WTC11 (cell line): ENCODE measurements around the gene PLPPR3. TPM values are rescaled to one million over a fixed set of nuclear protein-coding genes. Genes with fewer than 3 reads are reported as not detected.

ENCODE experiments used
- ATAC-seq: fragments of 200-7000 bp; cut with Tn5 transposase; 2 replicates; pipeline ENCODE4 v1.10.0; 2021; ENCODE audit warnings: mild to moderate bottlenecking, moderate library complexity
- CTCF ChIA-PET: fragments of 300-600 bp; sonication (Branson Sonifier 250); formaldehyde crosslinking; loops from one replicate; lab custom pipeline; 2021; ENCODE audit warnings: antibody characterized with exemption; lab: Charles Lee
- POLR2A ChIA-PET: fragments of 350-600 bp; sonication (Branson Sonifier 250); formaldehyde crosslinking; loops from one replicate; lab custom pipeline; 2021; ENCODE audit warnings: antibody characterized with exemption; lab: Charles Lee
- DNase-seq: peaks from one replicate; pipeline ENCODE4 v3.0.0; 2021; ENCODE audit warnings: low spot score
- H3K27ac Mint-ChIP-seq: 2 replicates; pipeline ENCODE4 v1.8.0; 2021; ENCODE audit warnings: mixed read lengths
- H3K27me3 Mint-ChIP-seq: 2 replicates; pipeline ENCODE4 v1.8.0; 2021; ENCODE audit warnings: low read depth, mild to moderate bottlenecking, moderate library complexity, mixed read lengths
- H3K36me3 Mint-ChIP-seq: 2 replicates; pipeline ENCODE4 v1.8.0; 2021; ENCODE audit warnings: mixed read lengths
- H3K4me1 Mint-ChIP-seq: 2 replicates; pipeline ENCODE4 v1.8.0; 2022; ENCODE audit warnings: mixed read lengths
- H3K4me3 Mint-ChIP-seq: 2 replicates; pipeline ENCODE4 v1.8.0; 2021; ENCODE audit warnings: mild to moderate bottlenecking, moderate library complexity, mixed read lengths
- H3K9me3 Mint-ChIP-seq: 2 replicates; pipeline ENCODE4 v1.8.0; 2021; ENCODE audit warnings: mixed read lengths
- ATF3 ChIP-seq: sonication (generic); formaldehyde crosslinking; conservative IDR thresholded peaks from 2 replicates; pipeline ENCODE4 v1.8.1; 2022; ENCODE audit warnings: mild to moderate bottlenecking, missing genetic modification reagents
- E2F1 ChIP-seq: sonication (generic); formaldehyde crosslinking; IDR thresholded peaks from 2 replicates; pipeline ENCODE4 v1.8.0; 2022; ENCODE audit warnings: mild to moderate bottlenecking, missing genetic modification reagents
- E2F5 ChIP-seq: sonication (generic); formaldehyde crosslinking; IDR thresholded peaks from 2 replicates; pipeline ENCODE4 v1.8.1; 2022; ENCODE audit warnings: mild to moderate bottlenecking, moderate library complexity, missing genetic modification reagents
- ERG ChIP-seq: fragments of 250-450 bp; sonication (Bioruptor Pico); IDR thresholded peaks from 2 replicates; pipeline ENCODE4 v1.8.0; 2021; ENCODE audit warnings: mild to moderate bottlenecking
- FOXJ3 ChIP-seq: sonication (generic); formaldehyde crosslinking; IDR thresholded peaks from 2 replicates; pipeline ENCODE4 v1.9.0; 2021; ENCODE audit warnings: missing genetic modification reagents, mild to moderate bottlenecking, borderline replicate concordance
- FOXP4 ChIP-seq: sonication (generic); formaldehyde crosslinking; IDR thresholded peaks from 2 replicates; pipeline ENCODE4 v1.8.0; 2022; ENCODE audit warnings: mild to moderate bottlenecking, missing genetic modification reagents
- GABPB1 ChIP-seq: sonication (generic); formaldehyde crosslinking; IDR thresholded peaks from 2 replicates; pipeline ENCODE4 v1.8.1; 2023; ENCODE audit warnings: mild to moderate bottlenecking, missing genetic modification reagents
- GTF2I ChIP-seq: fragments of 250-450 bp; sonication (Bioruptor Pico); conservative IDR thresholded peaks from 2 replicates; pipeline ENCODE4 v1.4.0; 2021; ENCODE audit warnings: mild to moderate bottlenecking
- HMGA2 ChIP-seq: fragments of 250-450 bp; sonication (Bioruptor Pico); IDR thresholded peaks from 2 replicates; pipeline ENCODE4 v1.4.0; 2021; ENCODE audit warnings: mild to moderate bottlenecking, moderate library complexity
- HMGXB4 ChIP-seq: sonication (generic); formaldehyde crosslinking; IDR thresholded peaks from 2 replicates; pipeline ENCODE4 v1.8.1; 2023; ENCODE audit warnings: mild to moderate bottlenecking, moderate library complexity, missing genetic modification reagents
- IRF1 ChIP-seq: sonication (generic); formaldehyde crosslinking; IDR thresholded peaks from 2 replicates; pipeline ENCODE4 v1.8.0; 2023; ENCODE audit warnings: missing genetic modification reagents
- NFYB ChIP-seq: sonication (generic); formaldehyde crosslinking; conservative IDR thresholded peaks from 2 replicates; pipeline ENCODE4 v1.8.0; 2022; ENCODE audit warnings: low read depth, missing genetic modification reagents
- NR3C1 ChIP-seq: sonication (generic); formaldehyde crosslinking; conservative IDR thresholded peaks from 2 replicates; pipeline ENCODE4 v1.8.1; 2023; ENCODE audit warnings: low read depth, mild to moderate bottlenecking, missing genetic modification reagents
- SMAD3 ChIP-seq: sonication (generic); formaldehyde crosslinking; IDR thresholded peaks from 2 replicates; pipeline ENCODE4 v1.8.0; 2022; ENCODE audit warnings: missing genetic modification reagents, mild to moderate bottlenecking, borderline replicate concordance
- STAT6 ChIP-seq: sonication (generic); formaldehyde crosslinking; conservative IDR thresholded peaks from 2 replicates; pipeline ENCODE4 v1.8.1; 2023; ENCODE audit warnings: mild to moderate bottlenecking, low read depth, missing genetic modification reagents, moderate library complexity
- TP53 ChIP-seq: sonication (generic); formaldehyde crosslinking; IDR thresholded peaks from 2 replicates; pipeline ENCODE4 v1.8.1; 2023; ENCODE audit warnings: mild to moderate bottlenecking, missing genetic modification reagents
- ZNF121 ChIP-seq: sonication (generic); formaldehyde crosslinking; IDR thresholded peaks from 2 replicates; pipeline ENCODE4 v1.8.0; 2023; ENCODE audit warnings: missing genetic modification reagents
- ZNF138 ChIP-seq: sonication (generic); formaldehyde crosslinking; conservative IDR thresholded peaks from 2 replicates; pipeline ENCODE4 v1.8.1; 2022; ENCODE audit warnings: mild to moderate bottlenecking, moderate library complexity, missing genetic modification reagents
- ZNF263 ChIP-seq: sonication (generic); formaldehyde crosslinking; IDR thresholded peaks from 2 replicates; pipeline ENCODE4 v1.8.1; 2022; ENCODE audit warnings: low read depth, mild to moderate bottlenecking, moderate library complexity, missing genetic modification reagents
- ZNF317 ChIP-seq: sonication (generic); formaldehyde crosslinking; IDR thresholded peaks from 2 replicates; pipeline ENCODE4 v1.8.1; 2023; ENCODE audit warnings: low read depth, mild to moderate bottlenecking, moderate library complexity, missing genetic modification reagents, borderline replicate concordance
- ZNF423 ChIP-seq: fragments of 250-450 bp; sonication (Bioruptor Pico); IDR thresholded peaks from 2 replicates; pipeline ENCODE4 v2.1.2; 2022; ENCODE audit warnings: mild to moderate bottlenecking, moderate library complexity
- ZNF671 ChIP-seq: fragments of 250-450 bp; sonication (Bioruptor Pico); IDR thresholded peaks from 2 replicates; pipeline ENCODE4 v1.8.0; 2021; ENCODE audit warnings: mild to moderate bottlenecking
- total RNA-seq: library from RNA; stranded (reverse); gene quantifications from 3 replicates; pipeline ENCODE4 v1.2.3, GENCODE V29; 2021
- TF ChIP-seq, protein P1 (sequence below): sonication (generic); formaldehyde crosslinking; IDR thresholded peaks from 2 replicates; pipeline ENCODE4 v1.8.1; 2022; ENCODE audit warnings: low read depth, missing genetic modification reagents, borderline replicate concordance

Gene PLPPR3
- total RNA-seq, 1 experiment from 2014 or later = 60.6 TPM

DNA sequence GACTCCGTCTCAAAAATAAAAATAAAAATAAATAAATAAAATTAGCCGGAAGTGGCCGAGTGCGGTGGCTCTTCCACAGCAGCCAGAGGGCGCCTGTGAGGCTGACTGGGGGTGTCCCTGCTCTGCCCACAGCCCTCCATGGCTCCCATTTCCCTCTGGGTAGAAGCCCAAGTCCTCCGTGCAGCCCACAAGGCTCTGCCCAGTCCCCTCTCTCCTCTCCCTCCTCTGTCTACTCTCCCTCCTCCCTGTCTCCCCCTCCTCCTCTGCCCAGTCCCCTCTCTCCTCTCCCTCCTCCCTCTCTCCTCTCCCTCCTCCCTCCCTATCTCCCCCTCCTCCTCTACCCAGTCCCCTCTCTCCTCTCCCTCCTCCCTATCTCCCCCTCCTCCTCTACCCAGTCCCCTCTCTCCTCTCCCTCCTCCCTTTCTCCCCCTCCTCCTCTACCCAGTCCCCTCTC is 50.4 kb downstream of the PLPPR3 start:
- POLR2A ChIA-PET = no interaction called here
- H3K27ac Mint-ChIP-seq = no peak overlapping the region
- H3K9me3 Mint-ChIP-seq = no peaks in the 10 kb centered on the region
- TF ChIP-seq HMGA2 (CRISPR knock-in tag) (no peak), ZNF317 (CRISPR knock-in tag) (no peak), NR3C1 (CRISPR knock-in tag) (no peak), IRF1 (CRISPR knock-in tag) (no peak), ZNF263 (CRISPR knock-in tag) (peak; percentile 81), GTF2I (CRISPR knock-in tag) (0 out of 2 replicates have a peak, but pooled peaks have one; percentile 29)
- TF ChIP-seq, protein P1, sequence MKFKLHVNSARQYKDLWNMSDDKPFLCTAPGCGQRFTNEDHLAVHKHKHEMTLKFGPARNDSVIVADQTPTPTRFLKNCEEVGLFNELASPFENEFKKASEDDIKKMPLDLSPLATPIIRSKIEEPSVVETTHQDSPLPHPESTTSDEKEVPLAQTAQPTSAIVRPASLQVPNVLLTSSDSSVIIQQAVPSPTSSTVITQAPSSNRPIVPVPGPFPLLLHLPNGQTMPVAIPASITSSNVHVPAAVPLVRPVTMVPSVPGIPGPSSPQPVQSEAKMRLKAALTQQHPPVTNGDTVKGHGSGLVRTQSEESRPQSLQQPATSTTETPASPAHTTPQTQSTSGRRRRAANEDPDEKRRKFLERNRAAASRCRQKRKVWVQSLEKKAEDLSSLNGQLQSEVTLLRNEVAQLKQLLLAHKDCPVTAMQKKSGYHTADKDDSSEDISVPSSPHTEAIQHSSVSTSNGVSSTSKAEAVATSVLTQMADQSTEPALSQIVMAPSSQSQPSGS (CRISPR knock-in tag) = no peak
- TF ChIP-seq, all 79 proteins: peak for 2
- CTCF ChIA-PET = interaction anchor here (1.7 kb wide), 1 partner anchor 90 kb away, joined by 5 read pairs; no protein-coding TSS in a partner anchor
- DNase-seq (no peak), ATAC-seq (no peak)
- H3K36me3 Mint-ChIP-seq = no peaks in the 10 kb centered on the region
- H3K27me3 Mint-ChIP-seq = no peaks in the 10 kb centered on the region; the same call in 1 of the 2 replicates
- no peak overlapping the region for H3K4me3 Mint-ChIP-seq
- H3K4me1 Mint-ChIP-seq = no peaks in the 10 kb centered on the region

DNA sequence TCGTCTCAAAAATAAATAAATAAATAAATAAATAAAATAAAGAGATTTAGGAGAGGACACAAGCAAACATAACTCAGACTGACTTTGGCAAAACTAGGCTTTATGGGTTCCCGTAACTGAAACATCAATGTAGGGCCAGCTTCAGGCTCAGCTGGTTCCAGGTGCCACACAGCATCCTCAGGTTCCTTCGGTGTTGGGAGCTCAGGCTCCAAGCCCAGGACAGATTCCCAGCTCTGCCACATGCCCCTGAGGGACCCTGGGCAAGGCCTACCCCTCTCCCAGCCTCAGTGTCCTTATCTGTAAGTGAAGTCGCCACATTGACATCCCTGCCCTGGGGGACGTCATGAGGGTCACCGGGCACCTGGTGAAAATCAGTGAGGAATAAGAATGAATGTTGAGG is 52.1 kb downstream of the PLPPR3 start:
- Mint-ChIP-seq H3K27me3 (no peaks in the 10 kb centered on the region; the same call in 1 of the 2 replicates), H3K27ac (no peak overlapping the region), H3K9me3 (no peaks in the 10 kb centered on the region), H3K4me1 (no peaks in the 10 kb centered on the region), H3K4me3 (no peak overlapping the region), H3K36me3 (no peaks in the 10 kb centered on the region)
- POLR2A ChIA-PET = interaction anchor here (0.7 kb wide), 1 partner anchor 250 kb away, joined by 6 read pairs; no protein-coding TSS in a partner anchor
- CTCF ChIA-PET = interaction anchor here (0.5 to 1.7 kb wide), 15 partner anchors 16 to 210 kb away, joined by 3 to 9 read pairs (median 4); partner anchors contain the start of gene PALM
- no peak for ATAC-seq
- no peak for DNase-seq
- TF ChIP-seq ATF3 (CRISPR knock-in tag) (no peak), ZNF671 (CRISPR knock-in tag) (no peak), FOXJ3 (no peak), HMGXB4 (CRISPR knock-in tag) (no peak), ZNF423 (CRISPR knock-in tag) (no peak), NFYB (CRISPR knock-in tag) (no peak), ZNF138 (CRISPR knock-in tag) (no peak), FOXP4 (CRISPR knock-in tag) (no peak), ERG (no peak), E2F1 (no peak), ZNF121 (CRISPR knock-in tag) (no peak), GABPB1 (CRISPR knock-in tag) (no peak), SMAD3 (no peak), E2F5 (CRISPR knock-in tag) (no peak), TP53 (no peak), STAT6 (CRISPR knock-in tag) (no peak)
